MCF 10A (cell line): ENCODE data around the gene SCNM1. TPM values are rescaled to one million over a fixed set of nuclear protein-coding genes. Genes with fewer than 3 reads are reported as not detected.

ENCODE experiments used
- BruUV-seq: library from RNA; stranded (reverse); fragments of 400-500 nt; replicated peaks from 2 replicates; lab custom pipeline; 2021; lab: Mats Ljungman, UMichigan
- CTCF ChIA-PET: fragments of 300-600 bp; sonication (Branson Sonifier 250); formaldehyde crosslinking; extraction: SDS; loops from one replicate; lab custom pipeline; 2021; ENCODE audit warnings: antibody characterized with exemption, inconsistent platforms; lab: Yijun Ruan, JAX
- POLR2A ChIA-PET: fragments of 300-600, 350-650 bp; sonication (Branson Sonifier 250); formaldehyde crosslinking; extraction: SDS; loops from one replicate; lab custom pipeline; 2020; ENCODE audit warnings: antibody characterized with exemption, inconsistent platforms; lab: Yijun Ruan, JAX
- DNase-seq: peaks from one replicate; pipeline ENCODE4 v3.0.0-alpha.2; 2018; ENCODE audit not compliant: unreplicated experiment
- H3K27ac Mint-ChIP-seq: one replicate; pipeline ENCODE4 v1.8.0; 2022; ENCODE audit warnings: mild to moderate bottlenecking, low read depth, mixed read lengths; ENCODE audit not compliant: unreplicated experiment
- H3K27me3 Mint-ChIP-seq: one replicate; pipeline ENCODE4 v1.8.0; 2022; ENCODE audit warnings: mixed read lengths; ENCODE audit not compliant: insufficient read depth, unreplicated experiment
- H3K36me3 Mint-ChIP-seq: one replicate; pipeline ENCODE4 v1.8.0; 2022; ENCODE audit warnings: mild to moderate bottlenecking, moderate library complexity, mixed read lengths; ENCODE audit not compliant: insufficient read depth, unreplicated experiment
- H3K4me1 Mint-ChIP-seq: one replicate; pipeline ENCODE4 v1.8.0; 2022; ENCODE audit warnings: mixed read lengths; ENCODE audit not compliant: insufficient read depth, unreplicated experiment
- H3K4me3 Mint-ChIP-seq: one replicate; pipeline ENCODE4 v1.8.0; 2022; ENCODE audit warnings: mild to moderate bottlenecking, moderate library complexity, mixed read lengths; ENCODE audit not compliant: unreplicated experiment
- H3K9me3 Mint-ChIP-seq: one replicate; pipeline ENCODE4 v1.8.0; 2022; ENCODE audit warnings: mixed read lengths; ENCODE audit not compliant: unreplicated experiment
- intact Hi-C: fragments of 100-400 bp; cut with micrococcal nuclease; formaldehyde crosslinking; loops from 2 replicates; pipeline ENCODE4 v1.14.1; 2022
- total RNA-seq: library from RNA; stranded (reverse); gene quantifications from 2 replicates; pipeline ENCODE4 v1.2.3, GENCODE V29; 2022
- TF ChIP-seq, protein P1 (sequence below): fragments of 200-600 bp; IDR thresholded peaks from one replicate; pipeline ENCODE4 v1.8.0; 2022; ENCODE audit warnings: antibody characterized with exemption, mild to moderate bottlenecking; ENCODE audit not compliant: unreplicated experiment

The SCNM1 gene
- total RNA-seq, 1 experiment from 2014 or later = 88.5 TPM

DNA sequence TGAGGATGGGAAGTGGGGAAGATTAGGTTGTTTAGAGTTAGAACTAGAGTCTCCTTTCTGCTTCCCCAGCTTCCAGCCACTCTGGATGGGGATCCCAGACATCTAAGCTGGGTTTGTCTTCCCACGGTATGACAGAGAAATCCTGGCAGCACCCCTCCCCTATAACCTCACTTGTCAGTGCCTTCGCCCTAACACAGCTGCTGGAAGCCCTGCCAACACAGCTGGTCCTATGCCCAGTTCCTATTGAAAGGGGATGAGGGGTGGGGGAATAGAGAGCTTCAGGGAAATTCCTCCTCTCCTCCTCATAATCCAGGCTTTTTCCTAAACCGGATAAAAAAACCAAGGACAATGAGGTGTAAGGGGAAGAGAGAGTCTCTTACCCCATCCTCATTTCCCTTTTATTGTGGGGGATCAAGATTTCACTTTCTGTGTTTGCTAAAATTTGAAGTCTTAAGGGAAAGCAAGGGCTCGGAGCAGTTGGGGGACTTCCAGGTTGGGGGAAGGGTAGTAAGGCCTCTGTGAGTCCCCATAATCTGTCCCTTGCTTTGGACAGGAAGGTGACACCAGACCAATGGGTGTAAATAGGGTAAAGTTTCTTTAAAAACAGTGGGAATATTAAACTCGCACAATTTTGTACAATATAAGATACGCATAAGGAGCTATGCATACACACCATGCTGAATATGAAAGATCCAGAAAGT is 9.2 kb downstream of the SCNM1 start:
- intact Hi-C loops = no loop called here
- TF ChIP-seq, protein P1, sequence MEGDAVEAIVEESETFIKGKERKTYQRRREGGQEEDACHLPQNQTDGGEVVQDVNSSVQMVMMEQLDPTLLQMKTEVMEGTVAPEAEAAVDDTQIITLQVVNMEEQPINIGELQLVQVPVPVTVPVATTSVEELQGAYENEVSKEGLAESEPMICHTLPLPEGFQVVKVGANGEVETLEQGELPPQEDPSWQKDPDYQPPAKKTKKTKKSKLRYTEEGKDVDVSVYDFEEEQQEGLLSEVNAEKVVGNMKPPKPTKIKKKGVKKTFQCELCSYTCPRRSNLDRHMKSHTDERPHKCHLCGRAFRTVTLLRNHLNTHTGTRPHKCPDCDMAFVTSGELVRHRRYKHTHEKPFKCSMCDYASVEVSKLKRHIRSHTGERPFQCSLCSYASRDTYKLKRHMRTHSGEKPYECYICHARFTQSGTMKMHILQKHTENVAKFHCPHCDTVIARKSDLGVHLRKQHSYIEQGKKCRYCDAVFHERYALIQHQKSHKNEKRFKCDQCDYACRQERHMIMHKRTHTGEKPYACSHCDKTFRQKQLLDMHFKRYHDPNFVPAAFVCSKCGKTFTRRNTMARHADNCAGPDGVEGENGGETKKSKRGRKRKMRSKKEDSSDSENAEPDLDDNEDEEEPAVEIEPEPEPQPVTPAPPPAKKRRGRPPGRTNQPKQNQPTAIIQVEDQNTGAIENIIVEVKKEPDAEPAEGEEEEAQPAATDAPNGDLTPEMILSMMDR = no peak
- no peak for DNase-seq
- H3K36me3 Mint-ChIP-seq = peaks cover 63% of the 10 kb centered on the region
- peak overlapping the region; percentile 7 for H3K27ac Mint-ChIP-seq
- H3K9me3 Mint-ChIP-seq = no peaks in the 10 kb centered on the region
- CTCF ChIA-PET = interaction anchor here (0.5 to 1.3 kb wide), 12 partner anchors 10 to 195 kb away, joined by 3 to 5 read pairs (median 4); partner anchors contain the start of gene VPS72
- no TSS peak for BruUV-seq
- no peak overlapping the region for H3K4me3 Mint-ChIP-seq
- H3K27me3 Mint-ChIP-seq = no peaks in the 10 kb centered on the region
- POLR2A ChIA-PET = interaction anchor here (1.8 to 4.0 kb wide), 4 partner anchors 8 to 79 kb away, joined by 5 to 24 read pairs (median 12); partner anchors contain the start of genes LYSMD1, PSMD4, SCNM1 and VPS72
- no peaks in the 10 kb centered on the region for H3K4me1 Mint-ChIP-seq

DNA sequence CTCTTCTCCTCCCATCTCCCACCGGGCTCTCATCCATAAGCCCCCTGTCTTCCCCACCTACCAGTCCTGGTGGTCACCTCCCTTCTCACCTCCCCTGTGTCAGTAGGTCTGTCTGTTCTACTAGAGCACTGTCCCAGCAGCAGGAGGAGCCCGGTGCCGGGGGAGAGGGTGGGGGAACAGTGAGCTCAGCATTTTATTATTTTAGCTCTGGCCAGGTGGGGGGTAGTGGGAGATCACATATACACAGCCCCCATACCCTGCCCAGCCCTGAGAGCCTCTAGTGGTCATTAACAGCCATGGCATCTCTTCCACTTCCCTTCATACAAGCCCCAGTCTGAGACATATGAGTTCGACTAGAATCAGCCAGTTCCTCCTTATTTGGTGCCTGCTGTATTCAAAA is 9.9 kb downstream of the SCNM1 start, which contains the start of gene TMOD4:
TMOD4 (minus strand) TSS at position 119 of the 400 bp plus-strand sequence. CDS start 1,106 bp downstream, outside the sequence.
- Mint-ChIP-seq H3K36me3 (peaks cover 69% of the 10 kb centered on the region), H3K27me3 (no peaks in the 10 kb centered on the region), H3K9me3 (no peaks in the 10 kb centered on the region), H3K4me3 (no peak within 1 kb of the TSS), H3K27ac (peak within 1 kb of the TSS; percentile 7), H3K4me1 (no peaks in the 10 kb centered on the region)
- intact Hi-C loops = no loop called here
- CTCF ChIA-PET = interaction anchor here (0.6 to 1.3 kb wide), 10 partner anchors 9 to 165 kb away, joined by 3 to 5 read pairs (median 4); partner anchors contain the start of gene VPS72
- no peak for DNase-seq
- TF ChIP-seq, protein P1 = peak; percentile 56
- POLR2A ChIA-PET = interaction anchor here (1.0 to 4.0 kb wide), 4 partner anchors 9 to 24 kb away, joined by 3 to 24 read pairs (median 12); partner anchors contain the start of genes LYSMD1, SCNM1 and VPS72
- no TSS peak for BruUV-seq

DNA sequence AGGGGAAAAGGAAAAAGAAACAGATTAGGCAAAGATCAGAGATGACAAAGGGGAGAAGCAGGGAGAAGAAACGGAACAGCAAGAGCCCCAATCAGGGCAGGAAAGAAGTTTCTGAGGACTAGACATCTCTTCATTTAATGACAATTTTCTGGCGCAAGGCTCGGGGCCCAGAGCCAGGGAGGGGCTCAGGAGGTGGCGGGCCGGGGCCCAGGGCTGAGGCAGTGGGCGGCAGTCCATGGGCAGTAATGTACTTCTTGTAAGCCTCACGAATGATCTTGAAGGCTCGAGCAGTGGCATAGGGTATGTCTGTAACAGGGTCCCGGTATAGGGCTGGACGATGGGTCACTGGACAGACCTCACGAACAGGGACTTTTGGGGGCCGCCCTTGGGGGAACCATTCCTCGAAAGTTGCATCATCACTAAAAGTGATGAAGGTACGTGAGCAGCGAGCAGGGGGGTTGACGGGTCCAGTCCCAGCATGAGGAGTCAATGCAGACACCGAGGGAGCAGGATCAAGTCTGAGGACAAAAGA is 10.6 kb downstream of the SCNM1 start:
- H3K27ac Mint-ChIP-seq = no peak overlapping the region
- H3K27me3 Mint-ChIP-seq = no peaks in the 10 kb centered on the region
- intact Hi-C loops = no loop called here
- BruUV-seq = TSS peak; percentile 43
- DNase-seq = no peak
- H3K4me1 Mint-ChIP-seq = no peaks in the 10 kb centered on the region
- H3K4me3 Mint-ChIP-seq = no peak overlapping the region
- H3K9me3 Mint-ChIP-seq = no peaks in the 10 kb centered on the region
- peaks cover 77% of the 10 kb centered on the region for H3K36me3 Mint-ChIP-seq
- POLR2A ChIA-PET = interaction anchor here (1.0 to 4.0 kb wide), 4 partner anchors 10 to 24 kb away, joined by 3 to 24 read pairs (median 12); partner anchors contain the start of genes LYSMD1, SCNM1 and VPS72
- CTCF ChIA-PET = interaction anchor here (0.6 to 1.3 kb wide), 9 partner anchors 8 to 164 kb away, joined by 3 to 5 read pairs (median 4); partner anchors contain the start of gene VPS72
- TF ChIP-seq, protein P1 = no peak

DNA sequence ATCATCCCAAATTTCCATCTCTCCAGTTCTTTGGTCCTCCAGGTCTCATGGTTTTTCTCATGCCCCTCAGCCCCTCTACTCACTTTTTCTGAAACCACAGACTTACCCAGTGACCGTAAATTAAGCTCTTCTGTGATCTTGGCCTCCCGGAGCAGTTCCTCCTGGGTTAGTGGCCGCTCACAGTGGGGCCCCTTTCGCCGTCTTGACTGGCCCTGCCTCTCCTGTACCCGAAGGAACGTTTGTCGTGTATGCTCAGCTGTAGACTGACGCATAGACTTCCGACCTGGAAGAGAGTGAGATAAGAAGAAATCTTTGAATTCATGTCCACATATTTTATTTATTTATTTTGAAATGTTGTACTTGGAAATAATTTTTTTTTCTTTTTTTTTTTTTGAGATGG is 18.3 kb downstream of the SCNM1 start:
- intact Hi-C loops = no loop called here
- no peak overlapping the region for H3K4me3 Mint-ChIP-seq
- ChIA-PET CTCF (no interaction called here), POLR2A (no interaction called here)
- H3K27ac Mint-ChIP-seq = no peak overlapping the region
- H3K36me3 Mint-ChIP-seq = peaks cover 70% of the 10 kb centered on the region
- BruUV-seq = no TSS peak
- H3K27me3 Mint-ChIP-seq = no peaks in the 10 kb centered on the region
- H3K9me3 Mint-ChIP-seq = no peaks in the 10 kb centered on the region
- no peak for DNase-seq
- peaks cover 16% of the 10 kb centered on the region for H3K4me1 Mint-ChIP-seq
- TF ChIP-seq, protein P1 = no peak
